Measurements from ENCODE around the gene PVALEF.
"Not testable (repeated sequence)": the region's sequence is repeated elsewhere in the genome, so short reads cannot be mapped to it uniquely, and the experiment has no call there.

Gene PVALEF

GRCh38 chr17:81221842-81222619, 56.7 kb downstream of the PVALEF start:
- peak overlapping the region; percentile 82 for H3K9ac ChIP-seq (ENCODE audit: low read depth, low read length)

GRCh38 chr17:81222620-81222905, 57.3 kb downstream of the PVALEF start:
- Histone ChIP-seq H3K4me1 (ENCODE audit: insufficient read depth, low read length) (peaks cover 3% of the 10 kb centered on the region; the same call in 1 of the 2 replicates), H3K9me3 (ENCODE audit: control insufficient read depth, insufficient read depth, low read length) (0 out of 2 replicates have a peak, but pooled peaks cover 3% of the 10 kb centered on the region), H3K36me3 (ENCODE audit: insufficient read depth, low read length) (no peaks in the 10 kb centered on the region), H3K9ac (ENCODE audit: low read depth, low read length) (peak overlapping the region; percentile 82)

More at GRCh38 chr17:81221842-81222619, 56.7 kb downstream of the PVALEF start:
- Histone ChIP-seq H3K36me3 (ENCODE audit: insufficient read depth, low read length) (no peaks in the 10 kb centered on the region), H3K4me1 (ENCODE audit: insufficient read depth, low read length) (peaks cover 3% of the 10 kb centered on the region; the same call in 1 of the 2 replicates), H3K9me3 (ENCODE audit: control insufficient read depth, insufficient read depth, low read length) (0 out of 2 replicates have a peak, but pooled peaks cover 1% of the 10 kb centered on the region)

DNA sequence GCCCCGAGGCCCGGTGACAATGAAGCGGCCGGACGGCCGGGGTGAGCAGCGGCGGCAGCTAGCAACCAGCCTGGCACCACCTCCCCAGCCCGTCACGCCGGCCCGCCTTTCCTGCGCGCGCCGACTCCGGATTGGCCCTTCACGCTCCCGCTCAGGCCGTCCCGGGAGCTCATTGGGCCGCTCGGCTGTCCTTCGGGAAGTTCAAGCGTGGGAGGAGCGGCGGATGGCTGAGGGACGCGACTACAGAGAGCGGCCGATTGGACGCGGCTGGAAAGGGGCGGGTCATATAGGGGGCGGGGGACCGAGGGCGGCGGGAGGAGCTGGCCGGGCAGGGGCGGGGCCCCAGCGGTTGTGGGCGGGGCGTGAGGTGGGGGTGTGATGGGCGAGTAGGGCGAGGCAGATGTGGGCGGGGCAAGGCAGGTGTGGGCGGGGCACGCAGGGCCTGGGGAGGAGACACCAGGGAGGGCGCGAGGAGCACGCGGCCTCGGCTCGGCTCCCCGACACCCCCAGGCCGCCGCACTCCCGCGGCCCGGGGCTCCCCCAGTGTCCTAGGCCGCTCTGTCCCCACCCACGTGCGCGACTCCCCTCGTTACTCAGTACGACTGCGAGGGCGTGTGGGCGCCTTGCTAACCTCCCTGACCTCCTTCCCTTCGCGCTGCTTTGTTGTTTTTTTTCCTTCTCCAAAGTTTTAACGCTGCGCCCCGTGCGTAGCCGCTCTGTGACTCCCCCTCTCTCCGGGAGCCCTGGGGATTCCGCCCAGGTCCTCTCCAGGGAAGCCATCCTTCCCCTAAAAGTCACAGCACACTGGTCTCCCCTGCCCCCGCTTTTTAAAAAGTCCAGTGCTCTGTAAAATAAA, 57.8 kb downstream of the PVALEF start, which contains the start of gene CEP131:
CEP131 (minus strand) TSS at position 60 of the 856 bp plus-strand sequence. CDS start 2,909 bp downstream, outside the sequence.
- Histone ChIP-seq H3K9me3 (ENCODE audit: control insufficient read depth, insufficient read depth, low read length) (0 out of 2 replicates have a peak, but pooled peaks cover 3% of the 10 kb centered on the region), H3K4me1 (ENCODE audit: insufficient read depth, low read length) (peaks cover 3% of the 10 kb centered on the region; the same call in 1 of the 2 replicates), H3K9ac (ENCODE audit: low read depth, low read length) (peak within 1 kb of the TSS; percentile 82), H3K36me3 (ENCODE audit: insufficient read depth, low read length) (no peaks in the 10 kb centered on the region)

GRCh38 chr17:81223762-81224130, 58.4 kb downstream of the PVALEF start:
- H3K9me3 ChIP-seq (ENCODE audit: control insufficient read depth, insufficient read depth, low read length) = 0 out of 2 replicates have a peak, but pooled peaks cover 3% of the 10 kb centered on the region
- peaks cover 3% of the 10 kb centered on the region; the same call in 1 of the 2 replicates for H3K4me1 ChIP-seq (ENCODE audit: insufficient read depth, low read length)
- peak overlapping the region; percentile 56 for H3K9ac ChIP-seq (ENCODE audit: low read depth, low read length)
- H3K36me3 ChIP-seq (ENCODE audit: insufficient read depth, low read length) = no peaks in the 10 kb centered on the region

- not testable (repeated sequence) for H3K4me1 ChIP-seq (ENCODE audit: insufficient read depth, low read length); H3K9ac ChIP-seq (ENCODE audit: low read depth, low read length); H3K9me3 ChIP-seq (ENCODE audit: control insufficient read depth, insufficient read depth, low read length); H3K36me3 ChIP-seq (ENCODE audit: insufficient read depth, low read length)
Observed at GRCh38 chr17:81227630-81228029, 62.3 kb downstream of the PVALEF start.

DNA sequence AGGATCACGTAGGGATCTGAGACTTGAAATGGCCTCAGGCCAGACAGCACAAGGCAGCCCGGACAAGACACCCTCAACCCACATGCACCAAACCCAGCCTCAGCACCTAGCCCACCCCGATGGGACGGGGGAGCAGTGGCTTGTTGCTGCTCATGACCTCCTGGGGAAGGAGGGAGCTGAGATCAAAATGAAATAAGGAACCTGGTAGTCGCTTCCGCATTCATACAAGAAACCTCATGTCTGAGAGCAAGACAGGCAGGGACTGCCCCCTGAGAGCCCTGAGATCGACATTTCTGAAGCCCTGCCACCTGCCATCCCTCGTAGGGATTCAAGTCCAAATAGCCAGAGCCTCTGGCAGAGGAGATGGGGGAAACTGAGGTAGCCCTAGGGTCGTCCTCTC, 63.1 kb downstream of the PVALEF start:
- Histone ChIP-seq H3K36me3 (ENCODE audit: insufficient read depth, low read length) (peaks cover 3% of the 10 kb centered on the region; the same call in 1 of the 2 replicates), H3K4me1 (ENCODE audit: insufficient read depth, low read length) (no peaks in the 10 kb centered on the region), H3K9me3 (ENCODE audit: control insufficient read depth, insufficient read depth, low read length) (0 out of 2 replicates have a peak, but pooled peaks cover 3% of the 10 kb centered on the region), H3K9ac (ENCODE audit: low read depth, low read length) (no peak overlapping the region)

DNA sequence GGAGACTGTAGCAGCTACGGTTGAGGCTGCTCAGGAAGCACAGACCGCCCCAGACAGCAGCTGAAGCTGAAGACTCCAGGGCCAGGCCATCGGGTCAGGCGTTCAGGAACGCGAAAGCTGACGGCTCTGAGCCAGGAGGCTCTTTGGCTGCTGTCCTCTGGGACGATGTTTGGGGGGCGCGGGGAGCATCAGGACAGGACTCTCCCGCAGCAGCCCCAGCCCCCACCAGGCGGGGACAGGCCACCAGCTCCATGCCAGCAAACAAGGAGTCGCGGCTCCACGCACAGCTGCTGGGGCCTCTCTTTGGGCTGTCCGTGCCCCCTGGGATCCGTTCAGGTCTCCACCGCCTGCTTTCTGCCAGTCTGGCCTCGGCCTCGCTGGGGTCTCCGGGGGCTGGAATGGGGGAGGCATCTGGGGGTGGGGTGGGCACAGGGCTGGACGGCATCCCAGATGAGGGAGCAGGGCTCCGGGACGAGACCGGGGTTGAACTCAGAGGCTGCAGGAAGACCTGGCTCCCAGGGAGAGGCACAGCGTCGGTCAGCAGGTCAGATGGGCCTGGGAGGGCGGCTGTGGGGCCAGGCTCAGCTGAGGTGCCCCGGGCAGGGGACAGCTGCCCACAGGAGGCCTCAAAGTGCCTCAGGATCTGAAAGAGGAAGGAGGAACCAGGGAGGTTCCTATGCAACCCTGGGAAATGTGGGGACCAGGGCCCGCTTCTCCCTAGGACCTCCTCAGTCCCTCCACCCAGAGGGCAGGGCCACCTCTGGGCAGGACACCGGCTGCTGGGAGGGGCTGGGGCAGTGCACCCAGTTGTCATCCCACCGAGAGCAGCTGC, 63.7 kb downstream of the PVALEF start:
- Histone ChIP-seq H3K9me3 (ENCODE audit: control insufficient read depth, insufficient read depth, low read length) (0 out of 2 replicates have a peak, but pooled peaks cover 3% of the 10 kb centered on the region), H3K9ac (ENCODE audit: low read depth, low read length) (no peak overlapping the region), H3K4me1 (ENCODE audit: insufficient read depth, low read length) (no peaks in the 10 kb centered on the region), H3K36me3 (ENCODE audit: insufficient read depth, low read length) (peaks cover 3% of the 10 kb centered on the region; the same call in 1 of the 2 replicates)

GRCh38 chr17:81229666-81229920, 64.3 kb downstream of the PVALEF start:
- Histone ChIP-seq H3K9me3 (ENCODE audit: control insufficient read depth, insufficient read depth, low read length) (0 out of 2 replicates have a peak, but pooled peaks cover 3% of the 10 kb centered on the region), H3K36me3 (ENCODE audit: insufficient read depth, low read length) (peaks cover 3% of the 10 kb centered on the region; the same call in 1 of the 2 replicates), H3K9ac (ENCODE audit: low read depth, low read length) (no peak overlapping the region), H3K4me1 (ENCODE audit: insufficient read depth, low read length) (no peaks in the 10 kb centered on the region)

DNA sequence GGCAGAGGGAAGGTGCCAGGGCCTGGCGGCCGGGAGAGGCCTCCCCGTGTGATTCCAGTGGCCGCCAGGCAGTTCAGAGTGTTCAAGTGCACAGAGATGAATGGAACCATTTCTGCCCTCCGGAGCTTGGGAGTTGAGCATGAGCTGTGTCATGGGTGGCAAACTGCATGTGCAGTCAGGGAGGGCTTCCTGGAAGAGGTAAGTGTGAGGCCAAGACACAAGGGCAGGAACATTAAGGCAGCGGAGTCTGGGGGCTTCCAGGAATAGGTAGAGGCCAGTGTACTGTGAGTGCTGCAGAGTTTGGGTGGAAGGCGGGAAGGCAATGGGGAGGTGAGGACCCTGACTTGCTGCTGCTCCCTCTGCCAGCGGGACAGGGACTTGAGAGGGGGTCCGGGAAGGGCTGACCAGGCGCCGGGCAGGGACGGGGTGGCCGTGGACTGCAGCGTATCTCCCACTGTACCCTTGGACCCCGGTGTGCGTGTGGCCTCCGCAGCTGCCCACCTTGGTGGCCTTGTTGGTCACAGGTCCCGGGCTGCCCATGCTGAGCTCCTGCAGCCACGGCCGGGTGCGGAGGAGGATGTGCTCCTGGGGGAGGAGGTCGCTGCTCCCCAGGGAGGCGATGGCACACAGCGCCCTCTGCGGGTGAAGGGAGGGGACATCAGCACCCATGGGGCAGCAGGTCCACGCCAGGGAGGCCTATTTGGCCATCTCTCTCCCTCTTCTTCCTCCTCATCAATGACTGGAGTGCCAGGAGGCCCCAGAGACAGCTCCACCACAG, 64.9 kb downstream of the PVALEF start:
- H3K9ac ChIP-seq (ENCODE audit: low read depth, low read length) = no peak overlapping the region
- H3K36me3 ChIP-seq (ENCODE audit: insufficient read depth, low read length) = peaks cover 3% of the 10 kb centered on the region; the same call in 1 of the 2 replicates
- no peaks in the 10 kb centered on the region for H3K4me1 ChIP-seq (ENCODE audit: insufficient read depth, low read length)
- 0 out of 2 replicates have a peak, but pooled peaks cover 3% of the 10 kb centered on the region for H3K9me3 ChIP-seq (ENCODE audit: control insufficient read depth, insufficient read depth, low read length)

DNA sequence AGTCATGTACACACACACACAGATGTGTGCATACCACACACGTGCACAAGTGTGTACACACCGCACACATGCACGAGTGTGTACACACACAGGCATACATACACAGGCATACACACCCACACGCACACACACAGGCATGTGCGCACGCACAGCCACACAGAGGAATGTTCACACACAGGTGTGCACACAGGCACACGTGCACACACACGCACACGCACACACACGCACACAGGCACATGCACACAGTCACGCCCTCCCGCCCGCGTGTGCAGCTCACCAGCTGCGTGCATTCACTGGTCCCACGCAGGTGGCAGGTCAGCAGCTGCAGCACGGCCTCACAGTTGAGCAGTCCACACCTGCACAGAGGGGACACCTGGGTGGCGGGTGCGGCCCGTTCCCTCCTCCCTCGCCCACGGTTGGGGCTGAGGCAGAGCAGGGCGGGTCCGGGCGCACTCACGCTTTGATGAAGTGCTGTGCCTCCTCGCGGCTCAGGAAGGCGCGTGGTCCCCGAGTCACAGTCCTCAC, 65.9 kb downstream of the PVALEF start:
- Histone ChIP-seq H3K36me3 (ENCODE audit: insufficient read depth, low read length) (peaks cover 3% of the 10 kb centered on the region; the same call in 1 of the 2 replicates), H3K9ac (ENCODE audit: low read depth, low read length) (no peak overlapping the region), H3K4me1 (ENCODE audit: insufficient read depth, low read length) (no peaks in the 10 kb centered on the region), H3K9me3 (ENCODE audit: control insufficient read depth, insufficient read depth, low read length) (0 out of 2 replicates have a peak, but pooled peaks cover 3% of the 10 kb centered on the region)

- H3K9ac ChIP-seq (ENCODE audit: low read depth, low read length) = no peak overlapping the region
- no peaks in the 10 kb centered on the region for H3K4me1 ChIP-seq (ENCODE audit: insufficient read depth, low read length)
- peaks cover 3% of the 10 kb centered on the region; the same call in 1 of the 2 replicates for H3K36me3 ChIP-seq (ENCODE audit: insufficient read depth, low read length)
- H3K9me3 ChIP-seq (ENCODE audit: control insufficient read depth, insufficient read depth, low read length) = 0 out of 2 replicates have a peak, but pooled peaks cover 3% of the 10 kb centered on the region
Observed at GRCh38 chr17:81231766-81232581, 66.7 kb downstream of the PVALEF start.
